Liver (tissue), 9 donors: ENCODE measurements around the gene FAM13A. TPM values are rescaled to one million over a fixed set of nuclear protein-coding genes. Genes with fewer than 3 reads are reported as not detected.

Source experiments
- DNase-seq: peaks from one replicate; pipeline ENCODE4 v3.0.0-alpha.2; 2017; ENCODE audit warnings: low spot score
- H3K27ac ChIP-seq, 2 donors: one replicate each; pipeline ENCODE4 v1.7.0; 2013; ENCODE audit warnings: inconsistent platforms in 2 of 2, low read length in 2 of 2, control low read depth in 1 of 2, low read depth in 1 of 2, mild to moderate bottlenecking in 1 of 2
- H3K27me3 ChIP-seq, 4 donors: one replicate each; pipeline versions ENCODE4 v1.6.1 to v1.7.0; 2013; ENCODE audit warnings: low read length in 3 of 4, inconsistent platforms in 1 of 4, mild to moderate bottlenecking in 1 of 4, moderate library complexity in 1 of 4; ENCODE audit not compliant: control insufficient read depth in 4 of 4, insufficient read depth in 4 of 4
- H3K36me3 ChIP-seq, 4 donors: one replicate each; pipeline versions ENCODE4 v1.6.1 to v1.7.0; 2013; ENCODE audit warnings: low read length in 3 of 4, mild to moderate bottlenecking in 3 of 4, low read depth in 1 of 4, moderate library complexity in 1 of 4; ENCODE audit not compliant: control insufficient read depth in 4 of 4, insufficient read depth in 3 of 4
- H3K4me1 ChIP-seq, 4 donors: one replicate each; pipeline versions ENCODE4 v1.6.1 to v1.7.0; 2013; ENCODE audit warnings: low read length in 3 of 4, mild to moderate bottlenecking in 3 of 4, moderate library complexity in 1 of 4; ENCODE audit not compliant: control insufficient read depth in 4 of 4, insufficient read depth in 4 of 4
- H3K4me3 ChIP-seq, 3 donors: one replicate each; pipeline versions ENCODE4 v1.6.1 to v1.7.0; 2013; ENCODE audit warnings: low read length in 3 of 3, control low read depth in 1 of 3, low read depth in 1 of 3, mild to moderate bottlenecking in 1 of 3
- H3K9ac ChIP-seq, 2 donors: one replicate each; pipeline ENCODE4 v1.7.0; 2013; ENCODE audit warnings: low read length in 2 of 2, mild to moderate bottlenecking in 2 of 2, moderate library complexity in 2 of 2, control low read depth in 1 of 2, low read depth in 1 of 2
- H3K9me3 ChIP-seq, 4 donors: one replicate each; pipeline versions ENCODE4 v1.6.1 to v1.7.0; 2013; ENCODE audit warnings: low read length in 3 of 4; ENCODE audit not compliant: control insufficient read depth in 4 of 4
- ATF3 ChIP-seq: IDR thresholded peaks from 2 replicates; pipeline ENCODE4 v1.6.1; 2016; ENCODE audit warnings: antibody characterized with exemption
- CTCF ChIP-seq: fragments of 150-350 bp; IDR thresholded peaks from 2 replicates; pipeline ENCODE4 v1.5.1; 2017; ENCODE audit warnings: improper control_type of control experiment, low read depth, low read length; ENCODE audit not compliant: missing input control
- FOXA2 ChIP-seq: IDR thresholded peaks from 2 replicates; pipeline ENCODE4 v1.6.1; 2016; ENCODE audit warnings: antibody characterized with exemption
- GABPA ChIP-seq, 2 donors: IDR thresholded peaks in 1 of 2; conservative IDR thresholded peaks in 1 of 2; 2 replicates each; pipeline ENCODE4 v1.6.1; 2016; ENCODE audit warnings: antibody characterized with exemption in 2 of 2, mild to moderate bottlenecking in 1 of 2, moderate library complexity in 1 of 2
- HNF4A ChIP-seq, 2 donors: conservative IDR thresholded peaks; 2 replicates each; pipeline ENCODE4 v1.6.1; 2016; ENCODE audit warnings: antibody characterized with exemption in 2 of 2, mild to moderate bottlenecking in 2 of 2
- HNF4G ChIP-seq: IDR thresholded peaks from 2 replicates; pipeline ENCODE4 v1.6.1; 2016; ENCODE audit warnings: antibody characterized with exemption
- JUND ChIP-seq, 2 donors: IDR thresholded peaks; 2 replicates each; pipeline ENCODE4 v1.6.1; 2016; ENCODE audit warnings: antibody characterized with exemption in 2 of 2
- NR2F2 ChIP-seq: IDR thresholded peaks from 2 replicates; pipeline ENCODE4 v1.6.1; 2016; ENCODE audit warnings: antibody characterized with exemption
- RAD21 ChIP-seq, 2 donors: IDR thresholded peaks; 2 replicates each; pipeline ENCODE4 v1.6.1; 2016; ENCODE audit warnings: antibody characterized with exemption in 2 of 2, mild to moderate bottlenecking in 2 of 2
- REST ChIP-seq: IDR thresholded peaks from 2 replicates; pipeline ENCODE4 v1.6.1; 2016; ENCODE audit warnings: antibody characterized with exemption, mild to moderate bottlenecking
- RXRA ChIP-seq, 2 donors: IDR thresholded peaks; 2 replicates each; pipeline ENCODE4 v1.6.1; 2017 to 2018; ENCODE audit warnings: antibody characterized with exemption in 2 of 2, mild to moderate bottlenecking in 1 of 2
- SP1 ChIP-seq: IDR thresholded peaks from 2 replicates; pipeline ENCODE4 v1.6.1; 2018; ENCODE audit warnings: antibody characterized with exemption, mild to moderate bottlenecking
- TAF1 ChIP-seq: conservative IDR thresholded peaks from 2 replicates; pipeline ENCODE4 v1.6.1; 2016; ENCODE audit warnings: antibody characterized with exemption, mild to moderate bottlenecking
- ZBTB33 ChIP-seq: IDR thresholded peaks from 2 replicates; pipeline ENCODE4 v1.6.1; 2016; ENCODE audit warnings: antibody characterized with exemption
- WGBS: extraction: QIAGEN DNeasy Blood & Tissue Kit; methylation state at CpG from one replicate; pipeline ENCODE4 v1.1.7; 2013; 5-methylcytosine and 5-hydroxymethylcytosine counted together
- polyA plus RNA-seq, 2 donors: library from polyadenylated mRNA; stranded (reverse) in 1 of 2; unstranded in 1 of 2; fragments of 200-250 nt in 1 of 2; fragments of >200 nt in 1 of 2; fragmentation: Nextera tagmentation in 1 of 2; extraction: Ambion mirVana in 1 of 2; gene quantifications; one replicate each; pipeline versions ENCODE4 v1.2.1 to v1.2.3, GENCODE V29; 2013 to 2015
- total RNA-seq, 2 donors: library from RNA; depleted of rRNA; stranded (reverse); fragments of >200 nt; gene quantifications; one replicate each; pipeline ENCODE4 v1.2.3, GENCODE V29; 2014
- donor health status: healthy.
- donor health status: healthy.
- donor health status: healthy.
- donor health status: healthy.
- donor health status: healthy.

The FAM13A gene
- total and polyA plus RNA-seq, 4 donors, result 14.9 to 52.9 (median 27.6) TPM

GRCh38 chr4:88819818-88820697 lies 236.9 kb downstream of the FAM13A start (continued):
- TF ChIP-seq ATF3 (no peak), NR2F2 (no peak)

GRCh38 chr4:88818631-88819470 lies 238.1 kb downstream of the FAM13A start:
- peaks cover 0 to 35% (median 20%) of the 10 kb centered on the region in 4 donors for H3K4me1 ChIP-seq

GRCh38 chr4:88817740-88818139 lies 239.2 kb downstream of the FAM13A start:
- Histone ChIP-seq H3K9me3 (no peaks in the 10 kb centered on the region), H3K4me1 (peaks cover 0 to 43% (median 26%) of the 10 kb centered on the region in 4 donors), H3K36me3 (no peaks in the 10 kb centered on the region), H3K4me3 (no peak overlapping the region), H3K9ac (no peak overlapping the region), H3K27ac (no peak overlapping the region), H3K27me3 (no peaks in the 10 kb centered on the region)
- DNase-seq, result no peak
- 58% methylated on average over 2 of the region's 2 CpGs for WGBS
- TF ChIP-seq JUND (IDR thresholded peaks at IDR 0.05), result no peak
- TF ChIP-seq ZBTB33, result no peak
- TF ChIP-seq RXRA (IDR thresholded peaks at IDR 0.05), result no peak
- no peak for TF ChIP-seq HNF4G
- TF ChIP-seq REST, result no peak
- TF ChIP-seq SP1, result no peak
- no peak for TF ChIP-seq FOXA2
- no peak for TF ChIP-seq NR2F2
- TF ChIP-seq GABPA (IDR thresholded peaks at IDR 0.05 in 1 of 2, conservative IDR thresholded peaks at IDR 0.05 in 1 of 2), result no peak

More at GRCh38 chr4:88818631-88819470, 238.1 kb downstream of the FAM13A start:
- Histone ChIP-seq H3K36me3 (no peaks in the 10 kb centered on the region), H3K27ac (peak overlapping the region in 1 of 2 donors; percentile 8), H3K9ac (no peak overlapping the region), H3K4me3 (no peak overlapping the region), H3K9me3 (no peaks in the 10 kb centered on the region), H3K27me3 (no peaks in the 10 kb centered on the region)
- peak; percentile 49 for DNase-seq
- WGBS, result 24% methylated on average over 5 of the region's 5 CpGs
- TF ChIP-seq CTCF, result peak; percentile 86
- peak in 1 of 2 donors; percentile 28 for TF ChIP-seq HNF4A (conservative IDR thresholded peaks at IDR 0.05)
- peak; percentile 96 for TF ChIP-seq RAD21 (IDR thresholded peaks at IDR 0.05)
- no peak for TF ChIP-seq TAF1
- TF ChIP-seq HNF4G, result no peak
